OCI-LY3 (cell line): Measurements from ENCODE around the gene MSX2.

Experiments used
- H2AFZ ChIP-seq: fragments of 200-600, 300-600 bp; shearing (Covaris generic); 2 replicates; pipeline ENCODE4 v1.6.0; 2014; ENCODE audit warnings: antibody characterized with exemption, low read depth, low read length
- H3K27ac ChIP-seq: fragments of 200-600, 300-600 bp; sonication (generic); 2 replicates; pipeline ENCODE4 v1.5.1; 2014; ENCODE audit warnings: mild to moderate bottlenecking, low read length, moderate library complexity, mixed read lengths
- H3K27me3 ChIP-seq: fragments of 200-600, 300-600 bp; sonication (generic); 2 replicates; pipeline ENCODE4 v1.6.1; 2014; ENCODE audit warnings: low read depth, low read length, mixed read lengths
- H3K36me3 ChIP-seq: fragments of 200-600, 300-600 bp; sonication (generic); replicated peaks from 2 replicates; pipeline ENCODE3; 2014; ENCODE audit warnings: low read depth, low read length, mixed read lengths
- H3K4me1 ChIP-seq: fragments of 300-600, 200-600 bp; sonication (generic); 2 replicates; pipeline ENCODE4 v1.6.1; 2014; ENCODE audit warnings: low read length, mixed read lengths
- H3K4me2 ChIP-seq: fragments of 200-600, 300-600 bp; sonication (generic); 2 replicates; pipeline ENCODE4 v1.6.1; 2014; ENCODE audit warnings: low read length, mixed read lengths
- H3K4me3 ChIP-seq: fragments of 300-600, 200-600 bp; sonication (generic); 2 replicates; pipeline ENCODE4 v1.5.1; 2014; ENCODE audit warnings: antibody characterized with exemption, mild to moderate bottlenecking, low read length, moderate library complexity
- H3K79me2 ChIP-seq: fragments of 300-600, 200-600 bp; shearing (Covaris generic); 2 replicates; pipeline ENCODE4 v1.6.1; 2014; ENCODE audit warnings: mild to moderate bottlenecking, low read length, mixed read lengths
- H3K9ac ChIP-seq: fragments of 300-600, 200-600 bp; shearing (Covaris generic); 2 replicates; pipeline ENCODE4 v1.6.0; 2014; ENCODE audit warnings: mild to moderate bottlenecking, low read length, moderate library complexity
- H3K9me3 ChIP-seq: fragments of 200-600, 300-600 bp; shearing (Covaris generic); 2 replicates; pipeline ENCODE4 v1.6.1; 2014; ENCODE audit warnings: low read length, mixed read lengths; ENCODE audit not compliant: insufficient read depth
- H4K20me1 ChIP-seq: fragments of 200-600, 300-600 bp; sonication (generic); 2 replicates; pipeline ENCODE4 v1.6.1; 2016; ENCODE audit warnings: low read length, mixed read lengths; ENCODE audit not compliant: insufficient read depth
- CTCF ChIP-seq: fragments of 200-600, 300-600 bp; sonication (generic); IDR thresholded peaks from 2 replicates; pipeline ENCODE4 v1.5.1; 2014; ENCODE audit warnings: antibody characterized with exemption, low read length, low read depth
- EZH2phosphoT487 ChIP-seq: fragments of 200-600 bp; shearing (Covaris generic); IDR thresholded peaks from 2 replicates; pipeline ENCODE4 v1.6.1; 2018; ENCODE audit warnings: antibody characterized with exemption, mixed run types, low read depth

Gene MSX2

DNA sequence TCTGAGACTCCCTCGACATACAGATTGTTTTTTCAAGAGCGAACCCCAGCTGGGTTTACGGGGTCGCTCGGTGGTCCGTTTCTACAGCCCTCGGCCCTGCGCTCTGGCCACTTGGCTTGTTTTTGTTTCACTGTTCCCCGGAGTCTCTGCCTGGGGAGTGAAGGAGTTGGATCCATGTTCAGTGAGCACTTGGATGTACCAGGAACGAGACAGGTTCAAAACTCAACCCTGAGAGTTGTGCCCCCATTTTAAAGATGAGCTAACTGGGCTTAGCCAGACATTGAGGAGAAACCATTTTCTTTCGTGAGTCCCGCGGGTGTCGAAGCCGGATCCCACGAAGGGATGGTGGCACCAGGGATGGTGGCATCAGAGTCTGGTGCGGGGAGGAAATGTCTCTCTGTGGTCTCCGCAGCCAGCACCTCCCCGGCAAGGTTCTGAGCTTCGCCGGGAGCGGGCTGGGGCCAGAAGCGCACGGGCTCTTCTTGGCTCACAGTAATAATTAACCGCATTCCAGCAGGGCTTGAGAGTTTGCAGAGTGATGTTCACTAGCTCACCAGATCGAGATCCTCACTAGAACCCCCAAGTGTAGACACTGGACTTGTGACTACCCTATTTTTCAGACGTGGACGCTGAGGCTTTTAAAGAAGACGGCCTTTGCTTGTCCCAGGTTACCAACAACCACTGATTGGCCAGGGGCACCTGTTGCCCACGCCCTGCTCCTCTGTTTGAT, 1.0 kb downstream of the MSX2 start:
- Histone ChIP-seq H3K9me3 (no peaks in the 10 kb centered on the region), H3K4me1 (no peaks in the 10 kb centered on the region), H3K27ac (no peak overlapping the region), H4K20me1 (no peaks in the 10 kb centered on the region), H3K4me3 (no peak overlapping the region), H3K36me3 (no peaks in the 10 kb centered on the region), H3K79me2 (no peaks in the 10 kb centered on the region), H2AFZ (no peak overlapping the region), H3K4me2 (no peak overlapping the region), H3K9ac (no peak overlapping the region), H3K27me3 (no peaks in the 10 kb centered on the region)
- TF ChIP-seq EZH2phosphoT487 (no peak), CTCF (no peak)

GRCh38 chr5:174725991-174726601, 1.7 kb downstream of the MSX2 start:
- Histone ChIP-seq H3K4me1 (no peaks in the 10 kb centered on the region), H2AFZ (no peak overlapping the region), H3K27ac (no peak overlapping the region), H3K9me3 (no peaks in the 10 kb centered on the region), H4K20me1 (no peaks in the 10 kb centered on the region), H3K79me2 (no peaks in the 10 kb centered on the region), H3K36me3 (no peaks in the 10 kb centered on the region), H3K4me2 (no peak overlapping the region), H3K4me3 (no peak overlapping the region), H3K27me3 (no peaks in the 10 kb centered on the region), H3K9ac (no peak overlapping the region)
- TF ChIP-seq CTCF = no peak
- no peak for TF ChIP-seq EZH2phosphoT487

DNA sequence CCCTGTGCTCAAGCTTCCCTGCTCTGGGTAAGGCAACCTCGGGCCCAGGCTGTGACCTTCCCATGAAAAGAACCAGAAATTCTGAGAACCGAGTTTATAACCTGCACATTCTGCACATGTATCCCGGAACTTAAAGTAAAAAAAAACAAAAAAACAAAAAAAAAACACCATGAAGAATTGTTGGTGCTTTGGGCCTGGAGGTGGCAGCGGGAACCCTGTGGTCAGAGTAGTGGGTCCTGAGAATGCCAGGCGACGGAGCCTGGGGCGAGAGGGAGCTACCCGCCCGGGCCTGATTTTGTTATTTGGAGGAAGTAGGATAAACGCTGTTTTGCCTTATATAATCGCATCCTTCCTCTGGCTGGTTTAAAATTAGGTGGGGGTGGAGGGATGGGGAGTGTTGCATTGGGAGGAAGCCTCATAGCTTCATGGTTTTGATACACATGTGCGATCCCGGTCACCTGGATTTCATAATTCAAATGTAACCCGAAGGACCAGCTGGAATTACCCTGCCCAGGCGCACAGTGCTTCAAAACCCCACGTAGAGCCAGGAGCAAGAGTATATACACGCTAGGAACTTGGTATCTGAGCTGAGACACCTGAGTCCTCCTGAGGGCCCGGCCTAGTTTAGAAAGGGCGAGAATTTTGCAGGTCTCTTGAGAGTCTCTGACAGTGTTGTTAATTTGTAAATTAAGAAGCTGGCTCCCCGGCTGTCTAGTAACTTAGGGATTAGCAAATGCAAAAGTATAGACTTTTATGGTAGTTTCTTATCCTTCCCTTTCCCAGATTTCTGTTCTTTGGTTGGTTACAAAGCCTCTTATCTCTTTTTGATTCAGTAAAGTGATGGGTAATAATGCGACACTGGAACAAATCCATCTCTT, 2.8 kb downstream of the MSX2 start:
- H3K4me1 ChIP-seq = no peaks in the 10 kb centered on the region
- H3K27ac ChIP-seq = no peak overlapping the region
- H3K27me3 ChIP-seq = no peaks in the 10 kb centered on the region
- TF ChIP-seq EZH2phosphoT487 = no peak
- TF ChIP-seq CTCF = no peak
- no peak overlapping the region for H3K4me2 ChIP-seq
- no peaks in the 10 kb centered on the region for H3K79me2 ChIP-seq
- H3K36me3 ChIP-seq = no peaks in the 10 kb centered on the region
- H3K9ac ChIP-seq = no peak overlapping the region
- no peak overlapping the region for H2AFZ ChIP-seq
- no peaks in the 10 kb centered on the region for H3K9me3 ChIP-seq
- H3K4me3 ChIP-seq = no peak overlapping the region
- H4K20me1 ChIP-seq = no peaks in the 10 kb centered on the region
